ENCODE data around the gene ASB18. TPM values are rescaled to one million over a fixed set of nuclear protein-coding genes. Genes with fewer than 3 reads are reported as not detected.
A peak's percentile ranks its signal among the peaks of the same experiment; 100 is the strongest.

Gene ASB18
- polyA plus RNA-seq, 1 experiment = not detected

- ChIA-PET CTCF (interaction anchor here (0.7 to 15.1 kb wide), 17 partner anchors 8 to 903 kb away, joined by 3 to 198 read pairs (median 4); partner anchors contain the start of gene GBX2), POLR2A (no interaction called here)
- H3K4me3 ChIP-seq (ENCODE audit: low read depth, low read length) = no peak overlapping the region
- peaks cover 15% of the 10 kb centered on the region for H3K27me3 ChIP-seq (ENCODE audit: control insufficient read depth, insufficient read depth, low read length)
- no peak for DNase-seq (ENCODE audit: low read depth)
- H3K36me3 ChIP-seq (ENCODE audit: control insufficient read depth, insufficient read depth, low read length) = no peaks in the 10 kb centered on the region
- peak; percentile 26; the same call in 1 of the 2 replicates for TF ChIP-seq CTCF (IDR thresholded peaks at IDR 0.05; ENCODE audit: insufficient read depth, low read depth, low read length)
These were observed 86.6 kb downstream of the ASB18 start for GRCh38 chr2:236177604-236177966.

GRCh38 chr2:236176951-236177350 lies 87.3 kb downstream of the ASB18 start:
- POLR2A ChIA-PET = no interaction called here
- no peak for DNase-seq (ENCODE audit: low read depth)
- CTCF ChIA-PET = interaction anchor here (1.0 to 15.1 kb wide), 9 partner anchors 8 to 411 kb away, joined by 3 to 198 read pairs (median 4); partner anchors contain the start of gene GBX2
- H3K4me3 ChIP-seq (ENCODE audit: low read depth, low read length) = no peak overlapping the region
- no peak for TF ChIP-seq CTCF (IDR thresholded peaks at IDR 0.05; ENCODE audit: insufficient read depth, low read depth, low read length)
- peaks cover 21% of the 10 kb centered on the region for H3K27me3 ChIP-seq (ENCODE audit: control insufficient read depth, insufficient read depth, low read length)
- no peaks in the 10 kb centered on the region for H3K36me3 ChIP-seq (ENCODE audit: control insufficient read depth, insufficient read depth, low read length)

- H3K27me3 ChIP-seq (ENCODE audit: control insufficient read depth, insufficient read depth, low read length) = peaks cover 26% of the 10 kb centered on the region
- POLR2A ChIA-PET = no interaction called here
- peak; percentile 57 for TF ChIP-seq CTCF (IDR thresholded peaks at IDR 0.05; ENCODE audit: insufficient read depth, low read depth, low read length)
- H3K36me3 ChIP-seq (ENCODE audit: control insufficient read depth, insufficient read depth, low read length) = no peaks in the 10 kb centered on the region
- CTCF ChIA-PET = interaction anchor here (0.8 to 15.1 kb wide), 7 partner anchors 14 to 416 kb away, joined by 3 to 198 read pairs (median 5); no protein-coding TSS in a partner anchor
- DNase-seq (ENCODE audit: low read depth) = no peak
- H3K4me3 ChIP-seq (ENCODE audit: low read depth, low read length) = no peak overlapping the region
These were observed 87.8 kb downstream of the ASB18 start for GRCh38 chr2:236176417-236176816.

- CTCF ChIA-PET = interaction anchor here (0.8 to 15.1 kb wide), 6 partner anchors 21 to 415 kb away, joined by 3 to 198 read pairs (median 4); no protein-coding TSS in a partner anchor
- Histone ChIP-seq H3K27me3 (ENCODE audit: control insufficient read depth, insufficient read depth, low read length) (peaks cover 34% of the 10 kb centered on the region), H3K4me3 (ENCODE audit: low read depth, low read length) (no peak overlapping the region), H3K36me3 (ENCODE audit: control insufficient read depth, insufficient read depth, low read length) (no peaks in the 10 kb centered on the region)
- POLR2A ChIA-PET = no interaction called here
- TF ChIP-seq CTCF (IDR thresholded peaks at IDR 0.05; ENCODE audit: insufficient read depth, low read depth, low read length) = no peak
- DNase-seq (ENCODE audit: low read depth) = no peak
These were observed 88.6 kb downstream of the ASB18 start for GRCh38 chr2:236175548-236176150.

- H3K36me3 ChIP-seq (ENCODE audit: control insufficient read depth, insufficient read depth, low read length) = no peaks in the 10 kb centered on the region
- peaks cover 47% of the 10 kb centered on the region for H3K27me3 ChIP-seq (ENCODE audit: control insufficient read depth, insufficient read depth, low read length)
- POLR2A ChIA-PET = no interaction called here
- TF ChIP-seq CTCF (IDR thresholded peaks at IDR 0.05; ENCODE audit: insufficient read depth, low read depth, low read length) = no peak
- CTCF ChIA-PET = interaction anchor here (0.8 to 15.1 kb wide), 2 partner anchors 8 to 393 kb away, joined by 3 to 198 read pairs; no protein-coding TSS in a partner anchor
- H3K4me3 ChIP-seq (ENCODE audit: low read depth, low read length) = no peak overlapping the region
- no peak for DNase-seq (ENCODE audit: low read depth)
These were observed 90.2 kb downstream of the ASB18 start for GRCh38 chr2:236173729-236174607.

Measured in BJ (cell line).